ENCODE measurements around the gene KCNH5.

Gene KCNH5

GRCh38 chr14:62994096-62994495 is 51.2 kb downstream of the KCNH5 start:
- DNase-seq = no peak

GRCh38 chr14:62988967-62989366 is 56.3 kb downstream of the KCNH5 start:
- no peak for DNase-seq

GRCh38 chr14:62983821-62984220 is 61.4 kb downstream of the KCNH5 start:
- DNase-seq = no peak

GRCh38 chr14:62980693-62981092 is 64.6 kb downstream of the KCNH5 start:
- no peak for DNase-seq

- DNase-seq = no peak
Observed at GRCh38 chr14:62957562-62957961, 87.7 kb downstream of the KCNH5 start.

GRCh38 chr14:62956413-62956812 is 88.8 kb downstream of the KCNH5 start:
- DNase-seq = no peak

GRCh38 chr14:62954165-62954564 is 91.1 kb downstream of the KCNH5 start:
- no peak for DNase-seq

- DNase-seq = no peak
Observed at GRCh38 chr14:62952226-62952625, 93.0 kb downstream of the KCNH5 start.

GRCh38 chr14:62947301-62947700 is 98.0 kb downstream of the KCNH5 start:
- DNase-seq = no peak

GRCh38 chr14:62946221-62946620 is 99.0 kb downstream of the KCNH5 start:
- no peak for DNase-seq

- no peak for DNase-seq
Observed at GRCh38 chr14:62943202-62943601, 102.1 kb downstream of the KCNH5 start.

GRCh38 chr14:62939970-62940369 is 105.3 kb downstream of the KCNH5 start:
- no peak for DNase-seq

- DNase-seq = no peak
Observed at GRCh38 chr14:62938778-62939177, 106.5 kb downstream of the KCNH5 start.

GRCh38 chr14:62934439-62934838 is 110.8 kb downstream of the KCNH5 start:
- DNase-seq = no peak

GRCh38 chr14:62921466-62921865 is 123.8 kb downstream of the KCNH5 start:
- no peak for DNase-seq

GRCh38 chr14:62916551-62916950 is 128.7 kb downstream of the KCNH5 start:
- DNase-seq = no peak

- DNase-seq = no peak
Observed at GRCh38 chr14:62914873-62915272, 130.4 kb downstream of the KCNH5 start.

GRCh38 chr14:62914025-62914424 is 131.2 kb downstream of the KCNH5 start:
- DNase-seq = no peak

- no peak for DNase-seq
Observed at GRCh38 chr14:62908506-62908905, 136.8 kb downstream of the KCNH5 start.

- no peak for DNase-seq
Observed at GRCh38 chr14:62905566-62905965, 139.7 kb downstream of the KCNH5 start.

- DNase-seq = no peak
Observed at GRCh38 chr14:62897771-62898170, 147.5 kb downstream of the KCNH5 start.

GRCh38 chr14:62896932-62897456 is 148.3 kb downstream of the KCNH5 start:
- no peak for DNase-seq

- no peak for DNase-seq
Observed at GRCh38 chr14:62894736-62895135, 150.5 kb downstream of the KCNH5 start.

- no peak for DNase-seq
Observed at GRCh38 chr14:62889364-62889763, 155.9 kb downstream of the KCNH5 start.

- no peak for DNase-seq
Observed at GRCh38 chr14:62886461-62886860, 158.8 kb downstream of the KCNH5 start.

GRCh38 chr14:62885451-62885850 is 159.8 kb downstream of the KCNH5 start:
- DNase-seq = no peak

Measured in NCI-H1436 (cell line).